Neural cell (in vitro differentiated cells): ENCODE data around the gene SNAPC2.

Source experiments
- CTCF ChIP-seq: fragments of 450-650 bp; IDR thresholded peaks from 2 replicates; pipeline ENCODE4 v1.5.1; 2014; ENCODE audit warnings: antibody characterized with exemption, mild to moderate bottlenecking, moderate library complexity; ENCODE audit not compliant: poor library complexity, severe bottlenecking
- EP300 ChIP-seq: fragments of 450-650 bp; conservative IDR thresholded peaks from 2 replicates; pipeline ENCODE4 v1.6.1; 2014; ENCODE audit warnings: antibody characterized with exemption, mild to moderate bottlenecking, moderate library complexity; ENCODE audit not compliant: poor library complexity, severe bottlenecking
- EZH2 ChIP-seq: fragments of 200-600, 300-800 bp; shearing (Covaris generic), sonication (generic); IDR thresholded peaks from 2 replicates; pipeline ENCODE4 v1.6.1; 2014; ENCODE audit warnings: antibody characterized with exemption, low read length, borderline replicate concordance, mild to moderate bottlenecking; ENCODE audit not compliant: insufficient read depth, poor library complexity, severe bottlenecking
- MXI1 ChIP-seq: fragments of 450-650 bp; conservative IDR thresholded peaks from 2 replicates; pipeline ENCODE4 v1.6.1; 2014; ENCODE audit warnings: antibody characterized with exemption, mild to moderate bottlenecking; ENCODE audit not compliant: poor library complexity, severe bottlenecking
- POLR2AphosphoS5 ChIP-seq: IDR thresholded peaks from 2 replicates; pipeline ENCODE4 v1.6.1; 2012
- RAD21 ChIP-seq: fragments of 450-650 bp; conservative IDR thresholded peaks from 2 replicates; pipeline ENCODE4 v1.6.1; 2014; ENCODE audit warnings: antibody characterized with exemption, mild to moderate bottlenecking, moderate library complexity
- REST ChIP-seq: IDR thresholded peaks from 2 replicates; pipeline ENCODE4 v1.6.1; 2012; ENCODE audit warnings: borderline replicate concordance

- TF ChIP-seq MXI1 (no peak), CTCF (no peak), REST (no peak), POLR2AphosphoS5 (no peak), EZH2 (no peak), RAD21 (no peak), EP300 (no peak)
Observed at GRCh38 chr19:7924651-7925170, 4.6 kb downstream of the SNAPC2 start.
